Esophagus muscularis mucosa (tissue), 4 donors: ENCODE results near the gene PPP1R3F.

Source experiments
- CTCF ChIP-seq, 3 experiments: fragments of 200-600 bp in 2 of 3; fragments of 450-650 bp in 1 of 3; sonication (generic) in 2 of 3; IDR thresholded peaks; one replicate each; pipeline ENCODE4 v1.5.1; 2017 to 2019; ENCODE audit warnings: antibody characterized with exemption in 3 of 3, mild to moderate bottlenecking in 2 of 3, moderate library complexity in 1 of 3
- EP300 ChIP-seq: sonication (generic); formaldehyde crosslinking; IDR thresholded peaks from one replicate; pipeline ENCODE4 v1.6.1; 2017; ENCODE audit warnings: antibody characterized with exemption
- POLR2A ChIP-seq: fragments of 450-650 bp; IDR thresholded peaks from one replicate; pipeline ENCODE4 v1.6.1; 2017; ENCODE audit warnings: antibody characterized with exemption, moderate library complexity, mild to moderate bottlenecking, low read depth

GRCh38 chrX:49263631-49264030 is 6.0 kb upstream of the PPP1R3F start:
- TF ChIP-seq CTCF (IDR thresholded peaks at IDR 0.05) (no peak), EP300 (no peak), POLR2A (no peak)
